Liver (tissue), 3 donors: ENCODE data around the gene FAM89A.

Experiments used
- CTCF ChIP-seq: fragments of 150-350 bp; IDR thresholded peaks from 2 replicates; pipeline ENCODE4 v1.5.1; 2017; ENCODE audit warnings: improper control_type of control experiment, low read depth, low read length; ENCODE audit not compliant: missing input control
- EGR1 ChIP-seq, 2 donors: IDR thresholded peaks; 2 replicates each; pipeline ENCODE4 v1.6.1; 2016 to 2018; ENCODE audit warnings: antibody characterized with exemption in 2 of 2, low read depth in 2 of 2
- GABPA ChIP-seq, 2 donors: IDR thresholded peaks in 1 of 2; conservative IDR thresholded peaks in 1 of 2; 2 replicates each; pipeline ENCODE4 v1.6.1; 2016; ENCODE audit warnings: antibody characterized with exemption in 2 of 2, mild to moderate bottlenecking in 1 of 2, moderate library complexity in 1 of 2
- JUND ChIP-seq, 2 donors: IDR thresholded peaks; 2 replicates each; pipeline ENCODE4 v1.6.1; 2016; ENCODE audit warnings: antibody characterized with exemption in 2 of 2
- MAX ChIP-seq: IDR thresholded peaks from 2 replicates; pipeline ENCODE4 v1.6.1; 2016; ENCODE audit warnings: antibody characterized with exemption
- REST ChIP-seq: IDR thresholded peaks from 2 replicates; pipeline ENCODE4 v1.6.1; 2016; ENCODE audit warnings: antibody characterized with exemption, mild to moderate bottlenecking
- RXRA ChIP-seq, 2 donors: IDR thresholded peaks; 2 replicates each; pipeline ENCODE4 v1.6.1; 2017 to 2018; ENCODE audit warnings: antibody characterized with exemption in 2 of 2, mild to moderate bottlenecking in 1 of 2
- TAF1 ChIP-seq: conservative IDR thresholded peaks from 2 replicates; pipeline ENCODE4 v1.6.1; 2016; ENCODE audit warnings: antibody characterized with exemption, mild to moderate bottlenecking
- ZBTB33 ChIP-seq: IDR thresholded peaks from 2 replicates; pipeline ENCODE4 v1.6.1; 2016; ENCODE audit warnings: antibody characterized with exemption
- donor health status: healthy.
- donor health status: healthy.

- TF ChIP-seq CTCF (no peak), TAF1 (no peak), ZBTB33 (no peak), MAX (no peak), JUND (IDR thresholded peaks at IDR 0.05) (no peak), RXRA (IDR thresholded peaks at IDR 0.05) (no peak), REST (no peak), EGR1 (IDR thresholded peaks at IDR 0.05; ENCODE audit: low read depth in 2 of 2) (no peak), GABPA (IDR thresholded peaks at IDR 0.05 in 1 of 2, conservative IDR thresholded peaks at IDR 0.05 in 1 of 2) (no peak)
Measured at GRCh38 chr1:231055271-231055670, 15.2 kb upstream of the FAM89A start.
